ENCODE results near the gene G6PC3.
"Not testable (repeated sequence)": the region's sequence is repeated elsewhere in the genome, so short reads cannot be mapped to it uniquely, and the experiment has no call there.

The G6PC3 gene

DNA sequence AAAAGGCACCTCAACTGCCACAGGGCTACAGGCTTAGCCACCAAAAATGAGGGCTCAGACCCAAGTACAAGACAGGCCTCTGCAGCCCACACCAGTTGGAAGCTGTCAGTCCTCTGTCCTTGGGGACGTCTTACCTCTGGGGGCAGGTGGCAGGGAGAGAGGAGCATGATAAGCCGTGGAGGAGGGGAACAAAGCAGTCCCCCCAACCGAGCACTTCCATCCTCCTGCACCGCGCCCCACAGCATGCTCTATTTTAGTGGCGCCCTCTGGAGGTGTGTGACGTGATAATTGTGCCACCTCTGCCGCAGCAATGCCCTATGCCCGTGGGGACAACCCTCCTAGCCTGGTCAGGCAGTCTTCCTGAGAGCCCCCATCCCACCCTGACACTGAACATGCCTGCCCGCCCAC lies 13.6 kb downstream of the G6PC3 start:
- DNase-seq: peak; percentile 73

DNA sequence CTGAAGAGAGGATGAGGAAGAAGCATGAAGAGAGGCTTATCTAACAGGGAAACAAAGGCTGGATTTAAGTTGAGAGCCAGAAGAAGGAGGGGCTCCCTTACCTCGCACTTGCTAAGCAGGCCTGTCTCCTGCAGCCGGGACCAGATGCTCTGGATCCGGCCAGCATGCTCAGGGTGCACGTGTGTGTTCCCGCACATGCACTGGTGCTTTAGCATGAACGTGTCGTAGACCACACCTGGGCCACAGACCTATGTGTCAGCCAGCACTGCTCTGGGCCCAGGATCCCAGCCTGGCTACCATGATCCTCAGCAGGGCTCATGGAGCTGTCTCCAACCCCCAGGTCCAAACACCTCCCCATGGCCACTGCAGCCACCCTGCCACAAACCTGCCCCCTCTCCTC lies 14.4 kb downstream of the G6PC3 start:
- DNase-seq: no peak

DNA sequence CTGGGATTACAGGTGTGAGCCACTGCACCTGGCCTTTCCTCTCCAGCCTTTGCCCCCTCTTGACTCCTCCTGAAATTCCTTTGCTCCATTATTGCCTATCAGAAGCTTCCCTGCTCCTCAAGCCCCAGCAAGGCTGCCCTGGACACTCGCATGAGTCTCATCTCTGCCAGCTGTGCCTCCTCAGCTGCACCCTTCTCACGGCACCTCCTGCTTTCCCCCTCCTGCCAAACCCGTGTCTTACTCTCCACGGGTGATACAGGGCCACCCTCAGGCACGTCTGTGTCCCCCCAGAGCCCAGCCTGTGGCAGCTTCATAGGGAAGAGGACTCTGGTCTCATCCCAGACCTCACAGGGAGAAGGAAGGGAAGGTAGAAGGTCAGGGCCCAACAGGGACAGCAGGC lies 15.4 kb downstream of the G6PC3 start:
- DNase-seq: no peak

DNA sequence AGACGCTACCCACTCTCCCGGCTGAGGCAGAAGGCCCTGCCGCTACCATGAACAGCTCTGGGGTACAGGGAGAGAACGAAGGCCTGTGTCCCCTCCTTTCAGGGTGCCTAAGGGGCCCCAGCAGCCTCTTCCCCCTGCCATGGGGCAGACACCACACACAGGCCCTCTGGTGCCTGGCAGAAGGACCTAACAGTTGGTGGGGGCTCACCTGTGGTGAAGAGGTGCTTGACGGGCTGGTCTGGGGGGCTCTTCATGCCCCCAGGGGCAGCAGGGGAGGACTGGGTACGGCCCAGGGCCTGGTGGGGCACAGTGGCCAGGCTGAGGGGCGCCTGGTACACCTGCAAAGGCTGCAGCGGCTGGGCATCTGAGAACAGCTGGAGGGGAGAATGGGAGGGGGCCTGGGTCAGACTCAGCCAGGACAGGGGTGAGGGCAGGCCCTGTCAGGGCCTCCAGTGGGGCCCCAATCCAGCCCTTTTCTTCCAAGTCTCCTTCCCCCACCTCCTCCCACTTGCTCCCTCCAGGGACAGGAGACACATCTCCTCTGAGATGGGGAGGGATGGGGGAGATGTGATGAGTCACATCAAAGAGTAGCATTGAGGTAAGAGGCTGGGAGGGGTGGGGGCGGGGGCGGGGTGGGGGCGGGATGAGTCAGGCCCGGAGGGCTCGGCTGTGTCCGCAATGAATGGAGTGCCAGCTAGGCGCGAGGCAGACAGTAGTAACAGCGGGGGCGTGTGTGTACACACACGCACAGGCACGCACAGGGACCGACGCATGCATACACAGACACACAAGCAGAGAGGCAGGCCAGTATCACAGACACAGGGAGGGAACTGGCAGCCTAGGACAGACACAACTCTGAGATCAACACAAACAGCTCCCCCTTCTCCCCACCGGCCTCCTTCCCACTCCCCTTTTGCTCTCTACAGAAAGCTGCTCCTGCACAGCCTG lies 16.1 kb downstream of the G6PC3 start:
- DNase-seq: peak; percentile 60

DNA sequence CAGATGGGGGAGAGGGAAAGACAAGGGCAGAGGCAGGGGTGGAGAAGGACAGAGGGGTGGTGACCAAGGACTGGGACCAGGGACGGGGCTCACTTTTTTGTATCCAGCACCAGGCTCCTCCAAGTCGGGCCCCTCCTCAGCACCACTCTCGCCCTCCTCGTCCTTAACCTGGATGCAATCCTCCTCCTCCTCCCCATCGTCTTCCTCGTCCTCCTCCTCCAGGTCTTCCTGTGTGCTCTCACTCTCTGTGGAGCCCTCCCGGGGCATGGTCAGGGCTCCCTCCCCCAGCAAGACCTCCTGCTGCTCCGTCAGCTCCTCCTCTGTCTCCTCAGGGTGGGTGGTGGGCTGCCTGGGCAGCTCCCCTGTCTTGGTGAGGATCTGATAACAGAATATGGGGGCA lies 16.8 kb downstream of the G6PC3 start:
- no peak for DNase-seq

DNA sequence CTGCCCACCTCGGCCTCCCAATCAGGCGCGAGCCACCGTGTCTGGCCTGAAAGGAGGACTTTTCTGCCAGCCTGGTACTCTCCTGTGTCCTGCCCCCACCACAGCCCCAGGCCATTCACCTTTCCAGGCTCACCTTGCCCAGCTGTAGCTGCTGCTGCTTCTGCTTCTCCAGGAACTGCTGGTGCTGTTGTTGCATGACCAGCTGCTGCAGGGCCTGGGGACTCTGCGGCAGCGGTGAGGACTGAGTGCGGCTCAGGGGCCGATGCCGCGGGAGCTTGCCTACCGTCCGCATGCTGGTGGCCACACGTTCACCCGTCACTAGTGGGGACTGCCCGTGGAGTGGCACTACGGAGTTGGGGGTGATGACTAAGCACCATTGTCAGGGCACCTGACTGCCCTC lies 17.7 kb downstream of the G6PC3 start:
- no peak for DNase-seq

DNA sequence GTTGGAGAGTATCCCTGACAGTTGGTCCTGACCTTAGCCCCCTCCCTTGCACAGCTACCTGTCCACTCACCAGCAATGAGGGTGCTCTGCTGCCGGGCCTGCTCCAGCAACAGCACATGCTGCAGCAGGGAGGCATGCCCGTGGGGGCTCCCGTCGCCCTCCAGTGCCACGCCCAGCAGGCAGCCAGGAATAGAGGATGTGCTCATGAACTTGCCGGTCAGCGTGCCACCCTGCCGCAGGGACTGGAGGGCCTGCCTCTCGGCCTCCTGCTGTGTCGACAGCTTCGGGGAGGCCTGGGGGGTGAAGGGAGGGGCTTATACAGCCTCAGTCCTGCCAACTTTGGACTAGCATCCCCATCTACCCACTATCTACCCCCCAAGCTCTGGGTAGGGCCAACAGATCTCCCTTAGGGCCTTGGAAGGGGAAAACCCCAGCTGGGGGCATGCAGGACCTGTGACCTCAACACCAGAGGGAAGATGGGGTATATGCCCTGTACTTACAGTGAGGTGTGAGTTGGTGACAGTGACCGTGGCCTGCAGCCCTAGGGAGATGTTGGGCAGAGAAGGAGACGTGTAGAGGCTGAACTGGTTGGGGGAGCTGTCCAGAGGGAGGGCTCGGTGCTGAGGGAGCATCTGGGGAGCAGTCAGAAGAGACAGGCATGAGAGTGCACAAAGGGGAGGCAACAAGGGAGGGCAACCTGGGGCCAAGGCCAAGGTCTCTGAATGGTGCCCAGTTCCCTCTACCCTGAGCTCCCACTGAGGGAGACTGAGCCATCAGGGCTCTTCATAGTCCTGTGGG lies 20.9 kb downstream of the G6PC3 start:
- DNase-seq: no peak

DNA sequence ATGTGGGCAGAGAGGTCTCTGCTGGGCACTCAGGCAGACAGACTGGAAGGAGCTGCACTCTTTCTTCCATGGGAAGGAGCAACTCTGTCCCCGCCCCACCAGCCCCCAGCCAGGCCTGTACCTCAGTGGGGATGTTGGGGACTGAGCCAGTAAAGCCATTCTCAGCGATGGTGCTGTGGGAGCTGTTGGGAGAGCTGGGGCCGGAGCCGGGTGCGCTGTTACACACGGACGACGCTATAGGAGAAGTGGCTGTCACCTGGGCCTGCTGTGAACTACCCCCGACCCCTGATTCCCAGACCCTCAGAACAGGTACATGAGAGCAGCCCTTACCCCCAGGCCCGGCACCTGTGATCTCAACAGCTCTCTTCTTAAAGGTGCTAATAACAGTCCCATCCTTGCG lies 21.5 kb downstream of the G6PC3 start:
- DNase-seq: no peak

DNA sequence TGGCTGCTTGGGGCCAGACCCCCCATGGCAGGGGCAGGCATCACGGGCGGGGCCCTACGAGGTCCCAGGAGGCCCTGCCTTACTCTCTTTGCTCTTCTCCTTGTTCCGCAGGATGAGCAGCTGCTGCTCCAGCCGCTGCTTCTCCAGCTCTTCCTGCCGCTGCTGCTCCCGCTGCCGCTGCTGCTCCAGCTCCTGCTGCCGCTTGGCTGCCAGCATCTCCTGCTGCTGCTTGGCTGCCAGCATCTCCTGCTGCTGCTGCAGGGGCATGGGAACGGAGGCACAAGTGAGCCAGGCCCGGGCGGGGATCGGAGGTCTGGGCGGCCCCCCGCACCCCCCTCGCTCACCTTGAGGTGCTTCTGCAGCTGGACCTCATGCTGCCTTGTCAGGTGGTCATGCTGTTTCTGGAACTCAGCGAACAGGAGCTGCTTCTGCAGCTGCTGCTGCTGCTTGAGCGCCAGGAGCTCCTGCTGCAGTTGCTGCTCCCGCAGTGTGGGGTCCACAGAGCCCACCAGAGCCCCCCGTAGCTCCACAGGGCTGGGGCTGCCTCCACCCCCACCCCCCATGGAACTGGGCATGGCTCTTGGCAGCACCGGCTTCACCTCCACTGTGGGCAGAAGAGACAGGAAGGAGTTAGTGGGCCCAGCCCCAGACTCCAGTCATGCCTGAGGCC lies 22.8 kb downstream of the G6PC3 start:
- no peak for DNase-seq

DNA sequence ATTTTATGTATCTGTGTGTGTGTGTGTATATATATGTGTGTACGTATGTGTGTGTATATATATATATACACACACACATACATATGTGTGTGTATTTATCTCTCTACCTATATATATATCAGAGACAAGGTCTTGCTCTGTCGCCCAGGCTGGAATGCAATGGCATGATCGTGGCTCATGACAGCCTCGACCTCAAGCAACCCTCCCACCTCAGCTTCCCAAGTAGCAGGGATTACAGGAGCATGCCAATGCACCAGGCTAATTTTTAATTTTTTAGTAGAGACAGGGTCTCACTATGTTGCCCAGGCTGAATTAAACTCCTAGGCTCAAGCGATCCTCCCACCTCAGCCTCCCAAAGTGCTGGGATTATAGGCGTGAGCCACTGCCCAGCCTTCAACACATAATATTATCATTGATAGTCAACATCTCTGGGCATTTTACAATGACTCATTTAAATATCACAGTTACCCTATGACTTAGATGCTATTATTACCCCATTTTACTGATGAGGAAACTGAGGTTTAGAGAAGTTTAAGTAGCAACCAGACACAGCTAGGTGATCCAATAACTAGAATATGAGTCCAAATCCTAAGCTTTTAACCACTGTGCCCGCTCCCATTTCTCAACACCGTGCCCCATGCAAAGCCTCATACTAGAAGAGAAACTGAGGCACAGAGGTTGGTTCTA lies 24.3 kb downstream of the G6PC3 start:
- DNase-seq: no peak

DNA sequence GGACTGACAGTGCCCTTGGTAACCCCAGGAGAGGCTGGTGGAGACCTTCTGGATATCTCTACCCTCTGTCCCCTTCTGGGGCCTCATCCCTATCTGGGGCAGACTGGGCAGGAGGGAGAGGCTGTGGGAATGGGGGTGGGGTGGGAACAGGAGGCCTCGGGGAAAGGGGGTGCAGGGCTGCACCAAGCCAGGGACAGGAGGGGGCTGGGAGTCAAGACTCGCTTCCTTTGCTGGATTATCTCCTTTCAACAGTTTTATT lies 24.8 kb downstream of the G6PC3 start:
- DNase-seq: no peak

DNA sequence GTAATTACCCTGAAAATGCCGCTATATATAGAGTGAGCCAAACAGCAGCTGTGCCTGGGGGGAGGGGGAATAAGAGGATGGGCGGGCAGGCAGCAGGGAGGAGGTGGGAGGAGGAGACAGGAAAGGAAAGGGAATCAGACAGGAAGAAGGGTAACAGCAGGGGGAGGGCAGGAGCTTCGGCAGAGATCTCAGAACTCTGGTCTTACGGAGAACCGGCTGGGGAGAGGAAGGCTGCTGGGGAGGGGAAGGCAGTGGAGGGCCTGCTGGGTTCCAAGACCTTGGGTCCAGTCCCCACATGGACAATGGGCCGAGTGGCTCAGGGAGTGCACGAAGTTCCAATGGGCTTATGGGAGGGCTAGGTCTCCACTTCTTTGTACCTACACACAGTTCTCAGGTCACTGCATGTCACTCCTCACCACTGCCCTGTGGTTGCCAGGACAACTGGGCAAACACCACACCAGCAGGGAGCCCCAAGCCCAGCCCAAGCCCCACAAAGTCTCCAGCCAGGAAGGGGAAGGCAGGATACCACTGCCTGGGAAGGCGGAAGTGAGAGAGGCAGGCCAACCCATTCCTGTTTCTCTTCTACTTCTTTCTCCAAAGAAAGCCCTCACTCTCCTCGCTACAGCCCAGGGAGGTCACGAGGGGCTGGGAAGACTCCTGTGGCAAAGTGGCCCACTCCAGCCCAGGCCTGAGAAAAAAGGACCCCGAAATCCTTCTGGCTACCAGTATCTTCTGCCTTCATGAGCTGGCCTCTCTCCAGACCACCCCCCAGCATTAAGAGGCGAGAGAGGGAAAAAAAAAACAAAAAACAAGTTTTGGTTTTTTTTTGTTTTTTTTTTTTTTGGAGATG lies 25.3 kb downstream of the G6PC3 start:
- DNase-seq: peak; percentile 83

DNA sequence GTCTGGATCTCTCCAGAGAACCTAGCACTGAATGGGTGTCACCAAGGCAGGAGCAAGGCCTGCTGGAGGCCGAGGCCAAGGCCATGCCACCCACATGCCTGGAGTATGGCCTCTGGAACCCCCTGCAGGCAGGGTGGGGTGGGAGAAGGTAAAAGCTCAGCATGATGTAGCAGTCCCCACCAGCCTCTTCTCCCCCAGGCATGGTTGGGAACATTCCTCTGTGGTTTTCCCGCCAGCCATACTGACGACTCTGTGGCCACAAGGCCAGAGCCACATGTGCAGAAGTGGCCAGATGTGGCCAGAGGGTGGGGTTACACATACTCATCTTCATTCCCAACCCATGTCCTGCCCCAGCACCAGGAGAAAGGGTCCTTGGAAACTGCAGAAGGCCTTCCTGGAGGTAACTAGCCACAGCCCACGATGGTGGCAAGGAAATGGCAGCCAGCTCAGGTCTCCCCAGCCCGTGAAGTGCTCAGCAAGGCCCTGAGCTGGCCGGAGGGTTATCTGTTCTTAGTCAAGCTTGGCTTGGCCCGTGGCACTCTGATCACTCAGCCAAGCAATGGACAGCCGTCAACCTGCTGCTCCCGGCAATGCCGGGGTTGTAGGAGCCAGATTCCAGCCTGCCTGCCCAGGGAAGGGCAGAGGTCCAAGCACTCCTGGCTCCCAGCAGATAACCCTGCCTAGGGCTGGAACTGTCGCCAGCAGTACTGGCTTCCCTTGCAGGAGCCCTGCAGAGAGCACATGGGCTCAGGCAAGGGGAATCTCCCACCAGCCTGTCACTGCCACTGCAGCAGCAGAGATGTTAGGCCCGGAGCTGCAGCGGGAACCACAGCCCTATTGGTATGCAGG lies 26.8 kb downstream of the G6PC3 start:
- DNase-seq: no peak

DNA sequence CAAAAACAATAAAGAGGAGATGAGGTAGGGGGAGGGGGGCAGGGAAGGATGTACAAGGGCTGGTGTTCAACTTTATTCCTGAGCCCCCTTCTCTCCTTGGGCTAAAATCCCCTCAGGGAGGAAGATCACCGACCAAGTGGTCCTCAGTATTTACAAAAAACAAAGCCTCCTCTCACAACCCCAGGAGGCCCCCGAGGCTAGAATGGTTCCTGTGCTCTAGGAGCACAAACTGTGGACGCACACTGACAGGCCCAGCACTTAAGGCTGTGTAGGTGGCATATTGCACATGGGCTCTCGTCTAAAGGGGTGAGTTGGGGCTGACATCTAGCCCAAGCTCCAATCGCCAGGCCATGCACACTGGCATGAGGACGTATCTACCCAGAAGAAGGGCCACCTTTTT lies 31.3 kb downstream of the G6PC3 start:
- DNase-seq: not testable (repeated sequence)

DNA sequence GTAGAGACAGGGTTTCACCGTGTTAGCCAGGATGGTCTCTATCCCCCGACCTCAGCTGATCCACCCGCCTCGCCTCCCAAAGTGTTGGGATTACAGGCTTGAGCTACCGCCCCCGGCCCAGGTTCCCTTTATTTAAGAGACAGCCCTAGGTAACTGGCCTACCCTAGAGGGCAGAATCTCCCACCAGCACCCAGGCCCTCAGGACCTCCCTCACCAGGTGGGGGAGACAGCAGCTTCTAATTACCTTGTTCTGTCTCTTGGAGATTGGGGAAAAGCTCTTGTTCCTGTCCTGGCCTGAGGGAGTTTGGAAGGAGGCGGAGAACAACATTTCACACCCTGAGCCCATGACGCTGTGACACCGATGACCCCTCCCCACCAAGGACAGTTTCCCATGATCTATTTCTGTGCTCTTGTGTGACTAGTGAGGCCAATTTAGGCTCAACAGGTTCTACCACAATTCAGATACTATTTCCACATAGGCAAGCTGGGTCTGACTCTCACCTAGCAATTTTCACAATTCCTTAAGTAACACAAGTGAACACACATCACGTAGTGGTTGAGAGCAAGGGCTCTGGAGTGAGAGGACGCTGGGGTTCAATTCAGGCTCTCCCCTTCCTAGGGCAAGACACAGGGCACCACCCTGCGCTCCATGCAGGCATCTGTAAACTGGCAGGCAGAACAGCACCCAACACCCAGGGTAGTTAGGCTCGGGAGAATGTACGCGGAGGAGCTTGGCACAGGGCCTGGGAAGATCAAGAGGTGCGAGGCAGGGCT lies 32.5 kb downstream of the G6PC3 start:
- no peak for DNase-seq

DNA sequence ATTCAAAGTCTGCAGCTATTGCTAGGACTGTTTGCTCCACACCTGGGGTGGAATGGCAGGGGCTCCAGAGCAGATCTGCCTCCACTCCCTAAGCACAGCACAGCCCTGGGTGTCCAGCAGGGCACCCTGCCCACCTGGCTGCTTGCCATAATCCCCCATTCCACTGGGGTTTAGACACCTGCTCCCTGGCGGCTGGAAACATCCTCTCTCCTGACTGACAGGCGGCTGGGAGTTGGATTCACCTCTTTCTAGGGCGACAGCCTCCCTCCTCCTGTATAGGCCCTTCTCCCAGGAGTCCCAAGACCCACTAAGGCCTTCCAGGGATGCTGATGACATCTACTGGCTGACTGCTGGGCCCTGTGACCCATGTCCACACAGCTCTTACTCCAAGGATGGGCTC lies 34.9 kb downstream of the G6PC3 start:
- no peak for DNase-seq

DNA sequence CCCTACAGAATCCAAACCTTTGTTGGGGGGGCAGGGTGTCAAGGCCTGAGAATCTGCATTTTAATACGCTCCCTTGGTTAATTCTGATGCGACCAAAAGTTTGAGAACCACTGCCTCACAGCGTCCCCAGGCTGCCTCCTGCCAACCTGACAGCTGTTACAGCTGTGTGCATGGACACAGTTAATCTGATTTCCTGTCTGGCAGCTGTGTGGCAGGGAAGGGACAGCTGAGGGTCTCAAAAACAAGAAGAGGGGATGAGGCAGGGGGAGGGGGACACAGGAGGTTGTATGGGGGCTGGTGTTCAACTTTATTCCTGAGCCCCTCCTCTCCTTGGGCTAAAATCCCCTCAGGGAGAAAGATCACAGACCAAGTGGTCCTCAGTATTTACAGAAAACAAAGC lies 35.4 kb downstream of the G6PC3 start:
- no peak for DNase-seq

DNA sequence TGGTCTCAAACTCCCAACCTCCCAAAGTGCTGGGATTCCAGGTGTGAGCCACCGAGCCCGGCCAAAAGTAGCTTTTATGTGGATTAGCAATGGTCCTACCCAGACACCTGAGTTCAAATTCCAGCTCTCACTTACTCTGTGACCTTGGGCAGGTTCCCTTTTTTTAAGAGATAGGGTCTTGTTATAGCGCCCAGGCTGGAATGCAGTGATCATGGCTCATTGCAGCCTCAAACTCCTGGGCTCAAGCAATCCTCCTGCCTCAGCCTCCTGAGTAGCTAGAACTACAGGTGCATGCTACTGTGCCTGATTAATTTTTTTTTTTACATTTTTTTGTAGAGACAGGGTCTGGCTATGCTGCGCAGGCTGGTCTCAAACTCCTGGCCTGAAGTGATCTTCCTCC lies 36.3 kb downstream of the G6PC3 start:
- DNase-seq: no peak

DNA sequence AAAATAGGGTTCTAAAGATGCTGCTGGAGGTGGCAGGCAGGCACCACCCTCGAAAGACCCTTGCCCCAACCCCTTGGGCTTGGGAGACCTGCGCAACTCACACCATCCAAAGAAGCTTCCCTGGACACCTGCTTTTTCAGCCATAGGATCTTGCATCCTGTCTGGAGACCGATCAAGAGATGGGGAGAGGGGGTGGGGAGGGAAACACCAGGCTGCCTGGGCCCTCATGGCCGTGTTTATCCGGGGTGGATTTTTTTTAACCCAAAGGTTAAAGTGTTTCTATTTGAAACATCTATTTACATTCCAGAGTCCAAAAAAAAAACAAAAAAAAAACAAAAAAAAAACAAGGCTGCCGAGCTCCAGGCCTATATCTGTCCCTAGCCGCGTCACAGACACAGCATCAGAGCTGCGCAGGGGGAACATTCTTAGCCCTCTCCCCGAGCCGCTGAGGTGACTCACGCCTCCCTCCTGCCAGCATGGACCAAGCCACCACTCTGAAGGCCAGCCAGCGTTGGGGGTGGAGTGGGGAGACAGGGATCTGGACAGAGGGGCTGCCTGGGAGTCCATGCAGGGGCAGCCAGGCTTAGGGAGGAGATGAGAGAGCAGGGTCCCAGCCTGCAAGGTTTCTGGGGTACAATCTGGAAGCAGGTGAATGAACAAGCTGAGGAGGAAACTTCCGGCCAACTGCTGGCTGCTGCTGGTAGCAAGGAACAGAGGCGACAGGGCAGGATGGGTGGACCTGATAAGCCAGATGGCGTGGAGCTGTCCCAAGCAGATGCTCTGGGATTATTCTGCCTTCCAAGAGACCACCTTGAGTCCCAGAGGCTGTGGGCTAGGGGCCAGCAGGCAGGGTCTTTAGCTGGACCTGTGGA lies 38.1 kb downstream of the G6PC3 start:
- DNase-seq: no peak

DNA sequence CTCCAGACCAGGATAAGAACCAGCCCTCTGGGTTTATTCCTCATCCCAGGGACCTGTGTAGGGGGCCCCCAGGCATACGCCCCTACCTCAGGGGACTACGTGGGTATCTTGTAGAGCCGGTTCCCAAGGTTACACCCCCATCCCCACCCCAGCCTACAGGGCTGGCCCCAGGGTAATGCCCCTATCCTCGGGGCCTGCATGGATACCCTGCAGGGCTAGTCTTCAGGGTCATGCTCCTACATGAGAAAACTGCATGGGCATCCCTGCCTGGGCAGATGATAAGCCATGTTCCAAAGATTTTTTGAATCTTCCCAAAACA lies 38.7 kb downstream of the G6PC3 start:
- DNase-seq: no peak
